ENCODE measurements around the gene SESN1. TPM values are rescaled to one million over a fixed set of nuclear protein-coding genes. Genes with fewer than 3 reads are reported as not detected.

Gene SESN1
- total RNA-seq, 1 experiment from 2014 or later: 30.2 TPM

DNA sequence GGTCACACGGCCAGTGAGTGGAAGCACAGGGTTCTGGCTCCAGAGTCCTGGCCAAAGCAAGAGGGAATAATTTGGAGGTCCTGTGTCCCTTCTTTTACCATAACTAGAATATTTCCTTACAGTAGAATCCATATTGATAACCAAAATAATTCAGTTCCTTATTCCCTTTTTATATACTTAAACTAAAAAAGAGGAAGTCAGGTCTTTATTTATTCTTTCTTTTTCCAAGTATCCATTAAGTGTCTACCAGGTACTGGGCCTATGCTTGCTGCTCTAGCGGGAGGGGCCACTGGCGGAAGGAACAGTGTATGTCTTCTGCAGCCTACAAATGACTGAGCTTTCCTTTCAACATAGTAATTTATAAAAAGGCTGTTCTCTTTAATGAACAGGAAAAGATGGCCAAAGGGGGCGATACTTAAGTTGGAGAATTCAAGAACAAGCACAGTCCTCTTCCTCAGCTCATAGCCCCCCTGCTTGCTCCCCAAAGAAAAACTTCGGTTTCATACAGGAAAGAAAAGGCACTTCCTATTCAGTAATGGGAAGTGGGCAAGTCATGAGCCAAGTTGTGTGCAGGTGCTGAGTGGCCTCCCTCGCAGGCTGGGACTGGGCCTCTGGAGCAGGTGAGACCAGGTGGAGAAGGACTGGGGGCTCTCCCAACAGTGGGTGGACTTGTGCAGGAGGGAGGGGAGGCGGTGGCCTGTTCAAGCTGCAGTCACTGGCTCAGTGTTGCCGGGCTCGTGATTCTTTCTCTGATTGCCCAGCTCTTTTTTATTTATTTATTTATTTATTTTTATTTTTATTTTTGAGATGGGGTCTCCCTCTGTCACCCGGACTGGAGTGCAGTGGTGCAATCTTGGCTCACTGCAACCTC is 135.5 kb downstream of the SESN1 start:
- ChIA-PET POLR2A (no interaction called here), CTCF (interaction anchor here (2.5 kb wide), 1 partner anchor 8 kb away, joined by 12 read pairs; no protein-coding TSS in a partner anchor)
- TF ChIP-seq TEAD4 (CRISPR knock-in tag; IDR thresholded peaks at IDR 0.05) (no peak), ZNF317 (CRISPR knock-in tag; IDR thresholded peaks at IDR 0.05; ENCODE audit: borderline replicate concordance, low read depth) (no peak), NFE2L1 (CRISPR knock-in tag; IDR thresholded peaks at IDR 0.05) (no peak), NFATC4 (CRISPR knock-in tag; IDR thresholded peaks at IDR 0.05) (no peak), MYBL2 (CRISPR knock-in tag; IDR thresholded peaks at IDR 0.05) (no peak), TP53 (CRISPR knock-in tag; IDR thresholded peaks at IDR 0.05) (no peak), KAT7 (CRISPR knock-in tag; IDR thresholded peaks at IDR 0.05; ENCODE audit: borderline replicate concordance) (no peak), NR2C2 (CRISPR knock-in tag; IDR thresholded peaks at IDR 0.05) (no peak), ETV6 (CRISPR knock-in tag; IDR thresholded peaks at IDR 0.05) (no peak), CREB1 (CRISPR knock-in tag; IDR thresholded peaks at IDR 0.05) (no peak), JAZF1 (CRISPR knock-in tag; IDR thresholded peaks at IDR 0.05) (no peak), NR3C1 (CRISPR knock-in tag; conservative IDR thresholded peaks at IDR 0.05; ENCODE audit: low read depth) (no peak), EMX1 (CRISPR knock-in tag; IDR thresholded peaks at IDR 0.05) (no peak), ELF4 (CRISPR knock-in tag; IDR thresholded peaks at IDR 0.05; ENCODE audit: low read depth) (no peak), FOXP1 (CRISPR knock-in tag; IDR thresholded peaks at IDR 0.05; ENCODE audit: borderline replicate concordance) (no peak)
- TF ChIP-seq, protein P1, sequence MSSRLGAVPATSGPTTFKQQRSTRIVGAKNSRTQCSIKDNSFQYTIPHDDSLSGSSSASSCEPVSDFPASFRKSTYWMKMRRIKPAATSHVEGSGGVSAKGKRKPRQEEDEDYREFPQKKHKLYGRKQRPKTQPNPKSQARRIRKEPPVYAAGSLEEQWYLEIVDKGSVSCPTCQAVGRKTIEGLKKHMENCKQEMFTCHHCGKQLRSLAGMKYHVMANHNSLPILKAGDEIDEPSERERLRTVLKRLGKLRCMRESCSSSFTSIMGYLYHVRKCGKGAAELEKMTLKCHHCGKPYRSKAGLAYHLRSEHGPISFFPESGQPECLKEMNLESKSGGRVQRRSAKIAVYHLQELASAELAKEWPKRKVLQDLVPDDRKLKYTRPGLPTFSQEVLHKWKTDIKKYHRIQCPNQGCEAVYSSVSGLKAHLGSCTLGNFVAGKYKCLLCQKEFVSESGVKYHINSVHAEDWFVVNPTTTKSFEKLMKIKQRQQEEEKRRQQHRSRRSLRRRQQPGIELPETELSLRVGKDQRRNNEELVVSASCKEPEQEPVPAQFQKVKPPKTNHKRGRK (CRISPR knock-in tag; IDR thresholded peaks at IDR 0.05; ENCODE audit: borderline replicate concordance): no peak
- TF ChIP-seq, protein P2, sequence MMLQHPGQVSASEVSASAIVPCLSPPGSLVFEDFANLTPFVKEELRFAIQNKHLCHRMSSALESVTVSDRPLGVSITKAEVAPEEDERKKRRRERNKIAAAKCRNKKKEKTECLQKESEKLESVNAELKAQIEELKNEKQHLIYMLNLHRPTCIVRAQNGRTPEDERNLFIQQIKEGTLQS (CRISPR knock-in tag; conservative IDR thresholded peaks at IDR 0.05): no peak
- TF ChIP-seq, protein P3, sequence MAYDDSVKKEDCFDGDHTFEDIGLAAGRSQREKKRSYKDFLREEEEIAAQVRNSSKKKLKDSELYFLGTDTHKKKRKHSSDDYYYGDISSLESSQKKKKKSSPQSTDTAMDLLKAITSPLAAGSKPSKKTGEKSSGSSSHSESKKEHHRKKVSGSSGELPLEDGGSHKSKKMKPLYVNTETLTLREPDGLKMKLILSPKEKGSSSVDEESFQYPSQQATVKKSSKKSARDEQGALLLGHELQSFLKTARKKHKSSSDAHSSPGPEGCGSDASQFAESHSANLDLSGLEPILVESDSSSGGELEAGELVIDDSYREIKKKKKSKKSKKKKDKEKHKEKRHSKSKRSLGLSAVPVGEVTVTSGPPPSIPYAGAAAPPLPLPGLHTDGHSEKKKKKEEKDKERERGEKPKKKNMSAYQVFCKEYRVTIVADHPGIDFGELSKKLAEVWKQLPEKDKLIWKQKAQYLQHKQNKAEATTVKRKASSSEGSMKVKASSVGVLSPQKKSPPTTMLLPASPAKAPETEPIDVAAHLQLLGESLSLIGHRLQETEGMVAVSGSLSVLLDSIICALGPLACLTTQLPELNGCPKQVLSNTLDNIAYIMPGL (CRISPR knock-in tag; IDR thresholded peaks at IDR 0.05): no peak
- TF ChIP-seq, protein P4, sequence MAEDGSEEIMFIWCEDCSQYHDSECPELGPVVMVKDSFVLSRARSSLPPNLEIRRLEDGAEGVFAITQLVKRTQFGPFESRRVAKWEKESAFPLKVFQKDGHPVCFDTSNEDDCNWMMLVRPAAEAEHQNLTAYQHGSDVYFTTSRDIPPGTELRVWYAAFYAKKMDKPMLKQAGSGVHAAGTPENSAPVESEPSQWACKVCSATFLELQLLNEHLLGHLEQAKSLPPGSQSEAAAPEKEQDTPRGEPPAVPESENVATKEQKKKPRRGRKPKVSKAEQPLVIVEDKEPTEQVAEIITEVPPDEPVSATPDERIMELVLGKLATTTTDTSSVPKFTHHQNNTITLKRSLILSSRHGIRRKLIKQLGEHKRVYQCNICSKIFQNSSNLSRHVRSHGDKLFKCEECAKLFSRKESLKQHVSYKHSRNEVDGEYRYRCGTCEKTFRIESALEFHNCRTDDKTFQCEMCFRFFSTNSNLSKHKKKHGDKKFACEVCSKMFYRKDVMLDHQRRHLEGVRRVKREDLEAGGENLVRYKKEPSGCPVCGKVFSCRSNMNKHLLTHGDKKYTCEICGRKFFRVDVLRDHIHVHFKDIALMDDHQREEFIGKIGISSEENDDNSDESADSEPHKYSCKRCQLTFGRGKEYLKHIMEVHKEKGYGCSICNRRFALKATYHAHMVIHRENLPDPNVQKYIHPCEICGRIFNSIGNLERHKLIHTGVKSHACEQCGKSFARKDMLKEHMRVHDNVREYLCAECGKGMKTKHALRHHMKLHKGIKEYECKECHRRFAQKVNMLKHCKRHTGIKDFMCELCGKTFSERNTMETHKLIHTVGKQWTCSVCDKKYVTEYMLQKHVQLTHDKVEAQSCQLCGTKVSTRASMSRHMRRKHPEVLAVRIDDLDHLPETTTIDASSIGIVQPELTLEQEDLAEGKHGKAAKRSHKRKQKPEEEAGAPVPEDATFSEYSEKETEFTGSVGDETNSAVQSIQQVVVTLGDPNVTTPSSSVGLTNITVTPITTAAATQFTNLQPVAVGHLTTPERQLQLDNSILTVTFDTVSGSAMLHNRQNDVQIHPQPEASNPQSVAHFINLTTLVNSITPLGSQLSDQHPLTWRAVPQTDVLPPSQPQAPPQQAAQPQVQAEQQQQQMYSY (CRISPR knock-in tag; IDR thresholded peaks at IDR 0.05): no peak
- TF ChIP-seq, protein P5, sequence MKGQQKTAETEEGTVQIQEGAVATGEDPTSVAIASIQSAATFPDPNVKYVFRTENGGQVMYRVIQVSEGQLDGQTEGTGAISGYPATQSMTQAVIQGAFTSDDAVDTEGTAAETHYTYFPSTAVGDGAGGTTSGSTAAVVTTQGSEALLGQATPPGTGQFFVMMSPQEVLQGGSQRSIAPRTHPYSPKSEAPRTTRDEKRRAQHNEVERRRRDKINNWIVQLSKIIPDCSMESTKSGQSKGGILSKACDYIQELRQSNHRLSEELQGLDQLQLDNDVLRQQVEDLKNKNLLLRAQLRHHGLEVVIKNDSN (CRISPR knock-in tag; IDR thresholded peaks at IDR 0.05): no peak
- no peaks in the 10 kb centered on the region for H3K9me3 Mint-ChIP-seq
- H3K4me3 Mint-ChIP-seq: no peak overlapping the region
- no peak for ATAC-seq
- H3K36me3 Mint-ChIP-seq: no peaks in the 10 kb centered on the region
- H3K4me1 Mint-ChIP-seq: peaks cover 7% of the 10 kb centered on the region
- DNase-seq (ENCODE audit: low spot score): no peak
- no peaks in the 10 kb centered on the region for H3K27me3 Mint-ChIP-seq (ENCODE audit: low read depth)
- H3K27ac Mint-ChIP-seq: no peak overlapping the region
